Measurements from ENCODE around the gene HLA-DPA1.

DNA sequence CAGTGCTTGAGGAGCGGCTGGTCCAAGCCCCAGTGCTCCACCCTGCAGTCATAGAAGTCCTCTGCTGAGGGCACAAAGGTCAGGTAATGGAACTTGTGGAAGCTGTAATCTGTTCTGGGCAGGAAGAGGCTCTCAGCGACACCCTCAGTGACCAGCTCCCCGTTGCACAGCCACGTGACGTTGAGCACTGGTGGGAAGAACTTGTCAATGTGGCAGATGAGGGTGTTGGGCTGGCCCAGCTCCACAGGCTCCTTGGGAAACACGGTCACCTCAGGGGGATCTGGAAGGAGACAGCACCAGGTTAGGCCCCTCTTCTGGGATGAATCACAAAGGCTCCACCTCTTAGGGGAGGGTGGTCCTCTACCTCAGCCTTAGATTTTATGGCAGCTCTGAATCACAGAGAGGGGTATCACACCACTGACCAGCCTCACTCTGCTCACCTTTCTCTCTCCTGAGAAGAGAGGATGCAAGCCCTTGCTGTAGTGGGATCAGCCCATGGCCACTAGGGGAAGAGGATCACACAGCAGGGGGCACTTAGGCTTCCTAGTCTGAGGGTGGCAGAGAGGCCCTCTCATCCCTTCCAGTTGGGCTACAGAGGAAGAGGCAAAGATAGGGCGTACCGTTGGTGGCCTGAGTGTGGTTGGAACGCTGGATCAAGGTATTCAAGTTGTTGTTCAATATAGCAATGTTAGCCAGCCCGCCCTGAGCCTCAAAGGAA, 4.3 kb downstream of the HLA-DPA1 start:
- TF ChIP-seq EZH2 (IDR thresholded peaks at IDR 0.05; ENCODE audit: borderline replicate concordance, low read length), result no peak
- TF ChIP-seq, protein P1, sequence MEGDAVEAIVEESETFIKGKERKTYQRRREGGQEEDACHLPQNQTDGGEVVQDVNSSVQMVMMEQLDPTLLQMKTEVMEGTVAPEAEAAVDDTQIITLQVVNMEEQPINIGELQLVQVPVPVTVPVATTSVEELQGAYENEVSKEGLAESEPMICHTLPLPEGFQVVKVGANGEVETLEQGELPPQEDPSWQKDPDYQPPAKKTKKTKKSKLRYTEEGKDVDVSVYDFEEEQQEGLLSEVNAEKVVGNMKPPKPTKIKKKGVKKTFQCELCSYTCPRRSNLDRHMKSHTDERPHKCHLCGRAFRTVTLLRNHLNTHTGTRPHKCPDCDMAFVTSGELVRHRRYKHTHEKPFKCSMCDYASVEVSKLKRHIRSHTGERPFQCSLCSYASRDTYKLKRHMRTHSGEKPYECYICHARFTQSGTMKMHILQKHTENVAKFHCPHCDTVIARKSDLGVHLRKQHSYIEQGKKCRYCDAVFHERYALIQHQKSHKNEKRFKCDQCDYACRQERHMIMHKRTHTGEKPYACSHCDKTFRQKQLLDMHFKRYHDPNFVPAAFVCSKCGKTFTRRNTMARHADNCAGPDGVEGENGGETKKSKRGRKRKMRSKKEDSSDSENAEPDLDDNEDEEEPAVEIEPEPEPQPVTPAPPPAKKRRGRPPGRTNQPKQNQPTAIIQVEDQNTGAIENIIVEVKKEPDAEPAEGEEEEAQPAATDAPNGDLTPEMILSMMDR (conservative IDR thresholded peaks at IDR 0.05 in 1 of 2, IDR thresholded peaks at IDR 0.05 in 1 of 2; ENCODE audit: extremely low read depth in 1 of 2, insufficient read depth in 1 of 2, low read depth in 1 of 2, low read length in 2 of 2), result no peak

Measured in mammary epithelial cell (primary cell).